ENCODE results near the gene TBC1D22A.

The TBC1D22A gene

DNA sequence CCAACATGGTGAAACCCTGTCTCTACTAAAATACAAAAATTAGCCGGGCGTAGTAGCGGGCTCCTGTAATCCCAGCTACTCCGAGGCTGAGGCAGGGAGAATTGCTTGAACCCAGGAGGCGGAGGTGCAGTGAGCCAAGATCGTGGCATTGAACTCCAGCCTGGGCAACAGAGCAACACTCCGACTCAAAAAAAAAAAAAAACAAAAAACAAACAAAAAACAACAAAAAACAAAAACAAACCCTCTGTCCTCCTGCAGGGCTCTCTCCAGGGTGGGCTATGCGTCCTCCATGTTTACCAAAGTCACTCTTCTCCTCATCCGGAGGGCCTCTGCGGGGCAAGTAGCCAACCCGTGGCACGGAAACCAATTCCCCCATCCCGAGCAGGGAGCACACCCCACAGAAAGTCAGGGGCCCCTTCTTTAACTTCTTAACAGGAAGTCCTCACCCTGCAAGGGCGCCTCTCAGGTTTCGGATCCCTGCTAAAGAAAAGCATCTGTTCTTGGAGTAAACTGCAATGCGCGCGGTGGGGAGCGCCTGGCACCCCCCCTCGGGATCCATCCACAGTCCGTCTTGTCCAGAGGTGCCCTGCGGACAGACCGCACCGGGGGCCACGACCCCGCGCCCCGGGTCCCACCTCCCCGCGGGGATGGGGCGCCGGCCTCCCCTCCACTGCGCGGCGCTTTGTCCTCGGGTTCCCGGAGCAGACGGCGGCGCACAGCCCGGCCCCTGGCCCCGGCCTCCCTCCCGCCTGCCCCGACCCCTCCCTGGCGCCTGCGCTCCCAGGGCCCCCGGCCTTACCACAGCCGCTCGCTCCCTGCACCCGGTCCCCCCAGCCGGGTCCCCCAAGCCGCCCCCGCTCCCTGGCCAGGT lies 25.1 kb upstream of the TBC1D22A start:
- DNase-seq (ENCODE audit: low spot score): no peak

DNA sequence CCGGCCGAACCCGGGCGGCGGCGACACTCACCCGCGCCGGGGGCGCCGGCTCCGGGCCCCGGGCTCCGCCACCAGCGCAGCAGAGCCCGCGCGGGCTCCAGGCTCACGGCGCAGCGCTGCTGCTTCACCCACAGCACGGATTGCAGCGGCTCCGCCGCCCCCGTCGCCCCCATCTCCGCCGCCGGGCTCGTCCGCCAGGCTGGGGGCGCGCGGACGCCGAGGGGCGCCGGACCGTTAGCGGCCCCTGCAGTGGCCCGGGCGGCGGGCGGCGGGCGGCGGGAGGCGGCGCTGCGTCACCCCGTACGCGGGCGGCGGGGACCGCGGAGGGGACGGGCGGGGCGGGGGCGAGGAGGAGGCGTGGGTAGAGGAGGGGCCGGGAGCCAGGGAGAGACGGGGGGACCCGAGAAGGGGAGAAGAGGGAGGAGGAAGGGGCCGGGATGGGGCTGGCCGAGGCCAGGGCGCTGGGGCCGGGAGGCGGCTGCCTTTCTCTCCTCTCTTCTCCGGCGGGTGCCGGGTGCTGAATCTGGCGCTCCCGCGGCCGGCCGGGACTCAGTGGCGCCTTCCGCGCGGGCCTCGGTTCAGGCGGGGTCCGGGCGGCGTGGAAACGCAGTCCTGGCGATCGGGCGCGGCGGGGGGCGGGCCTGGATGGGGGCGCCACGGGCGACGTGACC lies 24.3 kb upstream of the TBC1D22A start, which contains the start of gene CERK:
Gene CERK (minus strand): TSS at position 277 of the 671 bp plus-strand sequence. CDS start 104 bp downstream, at position 173.
- DNase-seq (ENCODE audit: low spot score): peak; percentile 62

DNA sequence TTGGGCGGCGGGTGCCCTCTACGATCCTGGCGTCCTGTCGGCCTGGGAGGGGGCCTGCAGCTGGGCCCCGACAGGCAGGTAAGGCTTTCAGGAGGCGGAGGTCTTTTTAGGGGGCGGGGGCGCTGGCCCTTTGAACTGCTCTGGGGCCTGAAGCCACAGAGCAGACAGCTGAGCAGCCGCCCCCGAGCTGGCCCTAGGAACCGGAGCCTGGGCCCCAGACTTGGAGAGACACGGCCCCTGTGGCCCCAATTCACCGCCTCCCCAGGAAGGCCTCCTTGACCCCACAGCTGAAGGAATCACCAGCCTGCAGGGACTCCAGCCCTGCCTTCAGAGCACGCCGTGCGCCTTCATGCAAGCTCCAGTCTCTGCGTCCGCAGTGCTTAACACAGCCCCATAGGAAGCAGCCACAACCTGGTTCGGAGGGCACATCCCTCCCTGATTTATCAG lies 23.8 kb upstream of the TBC1D22A start:
- peak; percentile 38 for DNase-seq (ENCODE audit: low spot score)

DNA sequence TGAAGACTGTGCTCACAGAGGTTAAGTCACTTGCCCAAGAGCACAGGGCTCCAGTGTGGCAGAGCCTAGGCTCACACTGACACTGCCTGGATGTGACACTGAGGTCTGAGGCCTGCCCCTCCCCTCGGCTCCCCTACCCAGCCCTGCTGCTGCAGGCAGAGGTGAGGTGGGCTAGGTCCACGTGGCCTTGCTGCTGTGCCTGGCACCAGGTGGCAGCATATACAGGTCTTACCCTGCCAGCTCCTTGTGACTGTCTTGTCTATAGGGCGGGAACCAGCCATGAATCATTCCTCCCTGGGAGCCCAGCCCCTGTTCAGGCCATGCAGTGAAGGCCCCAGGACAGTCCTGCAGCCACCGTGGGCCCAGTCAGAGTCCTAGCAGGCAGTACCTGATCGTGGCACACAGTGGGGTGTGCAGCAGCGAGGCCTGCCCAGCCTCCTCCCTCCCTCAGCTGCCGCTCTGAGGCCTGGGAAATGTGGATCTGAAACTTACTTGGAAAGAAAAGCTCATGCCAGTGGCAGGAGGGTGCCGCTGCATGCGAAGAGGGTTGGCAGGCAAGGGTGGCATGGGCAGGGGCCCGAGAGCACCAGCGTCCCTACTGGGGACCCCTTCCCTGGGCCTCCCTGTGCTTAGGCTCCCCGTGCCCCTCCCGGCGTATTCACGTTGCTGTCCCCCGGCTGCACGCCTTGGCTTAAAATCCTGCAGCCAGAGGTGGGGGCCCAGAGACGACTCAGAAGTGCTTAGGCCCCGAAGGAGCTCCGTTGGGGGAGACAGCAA lies 23.2 kb upstream of the TBC1D22A start:
- no peak for DNase-seq (ENCODE audit: low spot score)

DNA sequence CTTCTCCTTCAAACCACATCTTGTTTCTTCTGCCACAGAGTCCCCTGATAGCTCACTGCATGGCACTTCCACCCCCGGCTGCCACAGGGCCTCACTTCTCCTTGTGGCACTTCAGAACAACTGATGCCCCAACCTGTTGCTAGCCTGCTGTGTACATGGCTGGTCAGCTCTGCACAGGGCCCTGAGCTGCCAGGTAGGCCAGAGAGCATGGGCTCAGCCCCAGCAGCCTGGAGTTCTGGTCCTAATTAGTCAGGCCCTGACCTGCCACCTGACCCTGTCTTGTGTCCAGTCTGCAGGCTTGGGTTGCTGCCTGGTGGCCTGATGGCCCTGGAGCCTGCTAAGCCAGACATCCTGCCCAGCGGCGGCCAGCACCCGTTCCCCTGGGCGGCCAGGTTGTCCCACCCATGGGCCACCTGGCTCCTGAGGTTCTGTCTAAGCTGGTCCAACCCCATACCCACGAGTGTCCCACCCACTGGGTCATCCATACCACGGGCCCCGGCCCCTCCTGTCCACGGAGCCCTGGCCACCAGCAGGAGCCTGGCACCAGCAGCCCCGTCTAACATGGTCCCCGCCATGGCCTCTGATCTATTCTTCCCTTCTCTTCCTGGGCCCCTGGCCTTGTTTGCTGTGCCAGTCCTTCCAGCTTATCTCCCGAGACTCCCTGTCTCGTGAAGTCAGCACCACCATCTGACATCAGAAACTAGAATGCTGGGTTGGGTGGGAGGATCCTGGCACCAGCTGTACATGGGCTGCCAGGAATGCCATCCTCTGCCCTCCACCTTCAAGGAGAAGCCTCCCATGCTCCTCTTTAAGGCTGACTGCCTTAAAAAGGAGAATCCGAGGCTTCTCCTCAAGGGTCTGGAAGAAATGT lies 21.3 kb upstream of the TBC1D22A start:
- DNase-seq (ENCODE audit: low spot score): no peak

DNA sequence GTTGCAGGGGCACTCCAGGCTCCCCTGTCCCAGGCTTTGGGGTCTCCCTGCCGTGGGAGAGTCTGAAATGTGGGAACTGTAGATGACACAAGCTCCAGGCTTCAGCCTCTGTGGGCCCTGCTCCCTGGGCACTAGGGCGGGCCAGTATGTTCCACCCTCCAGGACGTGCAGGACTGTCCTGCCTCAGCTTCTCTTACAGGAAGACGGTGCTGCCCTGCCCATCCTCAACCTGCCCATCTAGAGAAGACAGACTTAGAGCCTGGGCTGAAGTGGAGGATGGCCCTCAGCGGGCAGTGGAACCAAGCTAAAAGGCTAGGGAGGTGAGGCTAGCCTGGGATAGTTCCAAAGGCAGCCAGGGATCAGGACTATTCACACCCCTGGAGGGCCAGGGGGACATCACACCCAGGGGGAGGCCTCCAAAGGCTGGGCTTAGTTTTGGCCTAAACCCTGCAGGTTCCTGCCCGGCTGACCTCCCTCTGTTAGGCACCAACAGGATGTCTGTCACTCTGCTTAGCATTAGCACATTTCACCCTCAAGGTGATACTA lies 20.4 kb upstream of the TBC1D22A start:
- no peak for DNase-seq (ENCODE audit: low spot score)

DNA sequence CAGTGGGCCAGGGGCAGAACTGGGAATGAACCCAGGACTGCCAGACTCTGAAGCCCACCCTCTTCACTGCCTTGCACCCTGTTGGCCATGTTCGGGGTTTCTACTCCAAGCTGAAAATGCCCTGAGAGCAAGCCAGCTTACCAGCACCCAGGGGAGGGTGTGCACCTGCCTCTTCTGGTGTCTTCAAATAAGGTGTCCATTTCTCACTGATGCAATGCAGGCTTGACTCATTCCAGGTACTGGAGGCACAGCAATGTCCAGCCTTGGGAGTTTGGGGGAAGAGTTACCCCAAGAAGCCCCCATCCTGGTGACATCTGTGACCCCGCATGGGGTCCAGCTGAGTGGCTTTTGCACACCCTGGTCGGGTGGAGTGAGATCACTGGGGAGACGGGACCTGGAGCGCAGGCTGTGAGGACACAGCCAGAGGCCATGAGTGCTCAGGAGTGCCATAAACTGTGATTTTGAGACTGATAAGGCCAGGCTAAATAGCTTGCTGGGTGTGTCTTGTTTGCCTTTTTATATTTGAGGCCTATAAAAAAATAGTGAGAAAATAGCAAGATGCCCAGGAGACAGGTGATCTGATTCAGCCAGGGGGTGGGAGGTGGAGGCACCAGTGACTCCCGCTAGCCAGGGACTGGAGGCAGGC lies 19.8 kb upstream of the TBC1D22A start:
- no peak for DNase-seq (ENCODE audit: low spot score)

DNA sequence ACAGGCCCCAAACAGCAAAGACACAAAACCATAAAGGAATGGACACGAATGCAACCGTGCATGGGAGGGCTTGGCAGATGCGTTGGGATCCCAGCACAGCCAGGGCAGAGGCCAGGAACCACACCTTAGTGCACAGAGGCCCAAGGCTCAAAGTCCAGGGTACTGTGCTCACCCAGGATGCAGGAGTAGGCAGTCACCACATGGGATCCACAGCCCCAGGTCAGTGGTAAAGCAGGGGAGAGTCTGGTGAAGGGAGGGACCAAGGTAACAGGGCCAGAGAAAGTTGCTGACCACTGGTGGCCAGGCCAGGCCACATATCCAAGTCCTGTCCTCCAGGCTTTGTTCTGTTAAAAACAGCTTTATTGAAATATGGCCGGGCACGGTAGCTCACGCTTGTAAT lies 17.9 kb upstream of the TBC1D22A start:
- no peak for DNase-seq (ENCODE audit: low spot score)

DNA sequence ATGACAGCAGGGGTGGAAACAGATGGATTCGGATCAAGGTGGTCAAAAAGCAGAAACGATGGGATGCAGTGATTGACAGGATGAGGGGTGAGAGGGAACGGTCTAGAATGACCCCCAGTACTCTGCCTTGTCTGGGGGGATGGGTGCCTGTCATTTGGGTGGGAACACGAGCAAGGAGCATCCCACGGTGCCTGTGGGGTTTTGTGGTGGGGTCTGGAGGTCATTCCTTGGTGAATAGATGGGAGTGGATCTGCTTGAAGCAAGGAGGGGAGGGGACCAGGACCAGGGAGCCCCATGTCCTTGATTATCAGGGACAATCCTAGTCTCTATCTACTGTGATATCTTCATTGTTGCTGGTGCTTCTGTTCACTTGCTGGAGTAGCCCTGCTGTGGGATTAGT lies 16.3 kb upstream of the TBC1D22A start:
- DNase-seq (ENCODE audit: low spot score): no peak

DNA sequence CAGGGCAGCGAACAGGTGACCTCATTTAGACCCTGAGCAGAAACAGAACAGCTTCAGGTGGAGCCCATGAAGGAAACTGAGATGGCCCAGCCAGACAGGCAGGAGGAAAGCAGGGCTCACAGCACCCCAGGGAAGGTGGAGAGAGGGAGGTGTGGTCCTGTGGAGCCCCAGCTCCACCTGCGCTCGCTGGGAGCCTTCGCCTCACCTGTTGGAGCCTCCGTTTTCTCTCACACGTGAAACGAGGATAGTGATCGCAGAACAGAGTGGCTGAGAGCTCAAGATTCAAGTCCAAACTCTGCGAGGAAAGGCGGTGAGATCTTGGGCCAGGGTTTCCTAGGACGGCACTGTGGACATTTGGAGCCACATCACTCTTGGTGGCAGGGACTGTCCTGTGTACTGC lies 15.8 kb upstream of the TBC1D22A start:
- DNase-seq (ENCODE audit: low spot score): no peak

DNA sequence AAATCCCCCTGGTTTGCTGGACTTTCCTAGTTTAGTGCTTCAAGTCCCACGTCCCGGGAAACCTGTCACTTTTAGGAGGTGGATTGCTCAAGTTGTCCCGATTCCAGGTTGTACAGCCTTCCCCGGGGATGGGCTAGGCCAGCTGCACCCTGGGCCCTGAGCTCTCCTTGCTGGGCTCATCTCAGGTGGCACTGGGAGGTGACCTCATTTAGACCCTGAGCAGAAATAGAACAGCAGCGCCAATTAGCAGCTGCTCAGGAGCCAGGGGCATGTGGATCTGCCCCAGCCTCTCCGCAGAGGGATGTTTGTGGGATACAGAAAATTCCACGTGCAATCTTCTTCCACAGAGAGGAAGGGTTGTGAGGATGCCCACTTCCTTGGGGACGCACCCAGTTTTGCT lies 14.8 kb upstream of the TBC1D22A start:
- DNase-seq (ENCODE audit: low spot score): no peak

DNA sequence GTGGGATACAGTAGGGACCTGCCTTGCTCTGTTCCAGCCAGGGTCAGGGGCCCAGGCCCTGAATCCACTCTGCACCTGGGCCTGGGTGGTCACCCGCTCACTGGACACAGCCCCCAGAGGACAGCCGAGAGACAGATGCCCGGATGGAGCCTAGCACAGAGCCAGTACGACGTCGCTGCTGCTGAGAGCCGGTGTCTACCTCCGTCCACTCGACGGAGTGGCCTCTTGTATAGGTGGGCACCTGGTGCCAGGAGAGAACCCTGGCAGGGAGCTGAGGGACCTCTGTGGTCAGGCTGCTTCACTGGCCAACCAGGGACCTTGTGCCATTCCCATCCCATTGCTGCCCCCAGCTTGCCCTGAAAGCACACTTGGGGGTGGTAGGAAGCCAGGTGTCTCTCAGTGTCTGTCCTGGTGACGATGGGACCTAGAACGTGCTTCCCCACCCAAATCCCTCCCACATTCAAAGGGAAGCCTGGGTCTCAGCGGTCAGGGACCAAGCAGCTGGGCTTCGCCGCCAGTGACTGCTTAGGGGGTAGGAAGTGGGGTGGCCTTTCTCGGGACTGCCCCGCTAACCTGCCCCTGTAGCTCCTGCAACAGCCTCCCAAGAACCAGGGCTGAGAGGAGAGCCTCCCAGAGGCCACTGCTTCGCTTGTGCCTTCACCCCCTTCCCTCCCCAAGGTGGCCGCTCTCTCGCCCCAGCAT lies 14.1 kb upstream of the TBC1D22A start:
- DNase-seq (ENCODE audit: low spot score): no peak

DNA sequence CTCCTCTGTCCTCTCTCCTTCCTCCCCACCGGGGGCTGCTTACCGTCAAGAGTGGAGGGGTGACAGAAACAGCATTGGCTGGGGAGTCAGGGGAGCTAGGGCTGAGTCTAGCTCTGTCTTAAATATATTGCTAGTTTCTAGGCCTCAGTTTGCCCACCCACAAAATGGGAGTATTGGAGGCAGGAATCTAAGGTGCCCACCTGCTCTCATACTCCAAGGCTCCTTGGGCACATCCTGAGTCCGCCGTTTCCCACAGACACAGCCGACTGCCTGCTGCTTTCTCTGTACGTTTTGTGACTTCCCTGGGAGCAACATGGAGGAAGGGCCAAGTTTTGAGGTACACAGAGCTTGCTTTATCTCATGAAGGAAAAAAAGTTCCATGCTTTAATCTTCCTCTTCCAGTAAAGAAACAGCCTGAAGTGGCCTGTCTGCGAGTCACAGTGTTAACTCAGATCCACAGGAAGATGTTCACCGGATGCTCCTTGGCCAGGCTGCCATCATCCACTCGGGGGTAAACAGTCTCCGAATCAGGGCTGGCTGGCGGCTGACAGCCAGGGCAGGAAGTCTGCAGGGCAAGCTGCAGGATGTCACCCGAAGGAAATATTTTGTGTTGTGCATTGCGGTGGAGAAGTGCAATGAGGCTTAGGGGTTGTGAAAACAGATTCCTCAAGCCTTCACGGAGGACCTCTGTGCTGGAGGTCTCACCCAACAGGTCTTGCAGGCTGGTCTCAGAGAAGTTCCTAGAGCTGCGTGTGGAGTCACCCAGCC lies 13.4 kb upstream of the TBC1D22A start:
- no peak for DNase-seq (ENCODE audit: low spot score)

DNA sequence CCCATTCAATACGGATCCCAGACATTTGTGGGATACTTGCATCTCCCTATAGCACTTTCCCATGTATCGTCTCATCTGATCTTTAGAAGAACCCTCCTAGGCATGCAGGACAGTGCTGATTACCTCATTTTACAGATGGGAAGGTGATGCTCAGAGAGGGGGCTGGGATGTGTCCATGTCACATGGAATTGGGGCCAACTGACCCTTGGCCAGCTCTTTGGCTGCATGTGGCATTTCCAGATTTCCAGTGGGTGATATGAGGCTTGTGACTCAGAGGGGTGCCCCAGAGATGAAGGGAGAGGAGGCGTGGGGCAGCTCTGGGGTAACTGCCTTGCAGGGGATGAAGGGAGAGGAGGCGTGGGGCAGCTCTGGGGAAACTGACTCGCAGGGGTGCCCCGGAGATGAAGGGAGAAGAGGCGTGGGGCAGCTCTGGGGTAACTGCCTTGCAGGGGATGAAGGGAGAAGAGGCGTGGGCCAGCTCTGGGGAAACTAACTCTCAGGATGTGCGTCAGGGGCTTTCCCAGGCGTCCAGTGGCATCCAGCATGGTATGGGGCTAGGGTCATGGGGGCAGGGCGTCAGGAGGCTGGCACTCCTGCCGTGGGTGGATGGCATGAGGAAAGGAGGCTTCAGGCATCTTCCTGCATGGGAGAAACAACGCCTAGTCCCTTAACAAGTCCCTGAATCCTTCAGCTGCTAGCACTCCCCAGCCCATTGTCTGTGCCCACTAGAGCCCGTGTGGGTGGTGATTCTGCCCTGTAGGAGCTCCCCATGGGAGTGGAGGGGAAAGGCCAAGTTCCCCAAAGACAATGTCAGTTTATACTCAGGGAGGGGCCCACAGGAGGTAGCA lies 12.5 kb upstream of the TBC1D22A start:
- DNase-seq (ENCODE audit: low spot score): no peak

DNA sequence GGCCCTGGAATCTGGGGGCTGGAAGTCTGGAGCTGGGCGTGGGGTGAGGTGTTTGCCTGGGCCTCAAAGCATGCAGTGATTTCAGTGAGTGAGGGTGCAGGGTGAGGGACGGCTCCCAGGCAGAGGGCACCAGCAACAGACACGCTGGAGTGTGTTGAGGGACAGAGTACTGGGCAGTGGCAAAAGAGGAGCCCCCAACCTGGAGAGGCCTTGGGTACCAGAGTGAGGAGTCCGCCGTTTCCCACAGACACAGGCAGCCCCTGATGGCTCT lies 12.0 kb upstream of the TBC1D22A start:
- DNase-seq (ENCODE audit: low spot score): no peak

DNA sequence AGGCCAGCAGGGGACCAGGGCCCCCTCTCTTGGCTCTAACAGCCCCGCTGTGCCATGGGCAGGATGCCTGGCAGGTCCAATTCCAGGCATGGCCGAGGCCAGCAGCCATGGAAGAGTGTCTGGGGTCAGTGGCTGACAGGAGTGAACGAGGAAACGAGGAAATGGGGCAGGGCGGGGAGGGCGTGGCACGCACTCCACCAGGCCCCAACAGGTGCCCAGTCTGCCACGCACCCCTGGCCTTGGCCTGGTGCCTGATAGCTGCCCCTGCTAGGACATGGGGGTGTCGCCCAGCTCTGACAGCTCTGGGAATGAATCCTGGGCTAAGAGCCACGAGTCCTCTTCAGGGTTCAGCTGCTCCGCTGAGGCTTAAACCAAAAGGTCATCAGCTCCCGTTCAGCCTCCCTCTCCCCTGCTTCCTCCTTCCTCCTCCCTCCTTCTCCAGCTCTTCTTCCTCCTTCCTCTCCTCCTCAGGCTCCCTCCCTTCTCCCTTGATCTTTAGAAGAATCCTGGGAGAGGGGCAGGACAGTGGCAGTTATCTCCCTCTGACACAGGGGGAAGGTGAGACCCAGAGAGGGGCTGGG lies 11.5 kb upstream of the TBC1D22A start:
- DNase-seq (ENCODE audit: low spot score): no peak

DNA sequence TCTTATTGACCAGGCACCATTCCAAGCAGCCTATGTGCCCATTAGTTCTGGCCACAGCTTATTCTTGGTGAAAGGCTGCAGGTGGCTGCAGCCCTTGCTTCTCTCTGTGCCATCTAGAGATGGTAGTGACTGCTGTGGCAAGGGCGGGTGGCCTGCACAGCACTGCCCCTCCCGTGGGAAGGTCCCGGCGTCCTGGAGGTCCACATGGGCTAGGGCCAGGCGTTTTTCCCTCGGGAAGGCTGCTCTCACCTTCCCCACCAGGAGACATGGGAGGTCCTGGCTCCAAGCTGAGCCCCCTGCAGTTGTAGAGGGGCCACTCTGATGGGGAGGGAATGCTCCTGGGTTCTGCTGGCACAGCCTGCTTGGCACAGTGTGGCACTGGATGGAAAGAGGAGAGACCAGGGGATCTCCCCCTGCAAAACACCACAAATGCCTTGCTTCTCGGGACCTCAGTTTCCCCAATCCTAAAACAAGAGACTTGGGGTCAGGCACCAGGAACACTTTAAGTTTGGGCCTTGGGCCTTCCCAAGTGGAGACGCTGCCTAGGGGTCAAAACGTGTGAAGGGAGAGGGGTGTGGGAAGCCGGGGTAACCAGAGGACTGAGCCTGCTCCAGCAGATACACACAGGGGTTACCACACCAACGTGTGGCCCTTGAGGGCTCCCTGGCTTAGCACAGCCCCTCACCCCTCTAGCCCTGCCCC lies 10.0 kb upstream of the TBC1D22A start:
- DNase-seq (ENCODE audit: low spot score): no peak

DNA sequence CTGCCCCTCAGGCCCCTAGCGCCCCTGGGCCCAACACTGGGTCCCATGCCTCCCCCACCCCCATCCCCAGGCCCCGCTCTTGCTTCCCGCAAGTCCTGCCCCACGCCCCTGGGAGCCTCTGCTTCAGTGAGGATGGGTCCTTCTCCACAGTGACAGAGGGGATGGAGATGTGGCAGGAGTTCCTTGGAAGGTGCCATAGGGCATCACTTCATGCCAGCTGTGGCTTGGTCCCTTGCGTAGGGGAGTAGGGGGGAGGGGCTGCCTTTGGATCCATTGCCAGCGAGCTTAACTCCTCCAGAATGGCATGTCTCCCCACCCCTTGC lies 9.5 kb upstream of the TBC1D22A start:
- no peak for DNase-seq (ENCODE audit: low spot score)
